Stimulated activated CD8-positive, alpha-beta memory T cell treated with anti-CD3 and anti-CD28 coated beads, Interleukin-7, amount 100 ng/mL, for 48 hours (primary cell): ENCODE results near the gene ELAC2.

Experiments
- DNase-seq, 2 donors: peaks; one replicate each; pipeline ENCODE4 v3.0.0-alpha.2; 2020; ENCODE audit warnings: low read depth in 1 of 2; ENCODE audit errors: extremely low read depth in 1 of 2

Gene ELAC2

DNA sequence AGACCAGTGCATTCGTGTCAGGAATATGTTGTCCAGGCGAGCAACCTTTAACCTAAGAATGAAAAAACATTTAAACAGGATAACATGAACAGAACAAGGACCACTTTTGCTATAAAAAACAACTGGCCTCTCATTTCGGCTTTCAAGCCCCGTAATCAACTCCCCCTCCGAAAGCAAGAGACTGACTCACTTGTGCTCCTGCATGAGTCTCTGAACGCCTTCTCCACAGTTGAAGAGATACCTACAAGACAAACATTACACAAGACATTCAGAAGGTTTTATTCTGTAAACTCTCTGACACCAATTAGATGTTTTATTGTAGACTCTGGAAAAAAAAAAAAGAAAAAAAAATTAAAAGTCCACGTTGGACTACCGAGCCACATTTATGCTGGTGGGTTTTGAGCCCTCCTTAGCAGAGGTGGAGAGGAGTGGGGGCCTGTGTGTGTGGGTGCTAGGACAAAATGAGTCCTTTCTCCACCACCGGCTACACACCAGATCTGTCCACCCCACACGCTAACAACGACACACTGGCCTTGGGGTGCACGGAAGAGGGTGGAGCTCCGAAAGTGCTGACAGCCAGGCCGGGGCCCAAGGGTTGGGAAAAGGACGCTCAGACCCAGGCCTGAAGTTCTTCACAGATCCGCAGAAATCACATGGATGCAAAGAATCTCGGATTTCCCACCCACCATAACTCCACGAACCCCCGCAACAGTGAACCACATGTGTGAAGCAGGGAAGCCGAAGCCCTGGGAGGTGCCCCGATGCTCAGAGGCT lies 759 bp downstream of the ELAC2 start:
- DNase-seq = no peak

DNA sequence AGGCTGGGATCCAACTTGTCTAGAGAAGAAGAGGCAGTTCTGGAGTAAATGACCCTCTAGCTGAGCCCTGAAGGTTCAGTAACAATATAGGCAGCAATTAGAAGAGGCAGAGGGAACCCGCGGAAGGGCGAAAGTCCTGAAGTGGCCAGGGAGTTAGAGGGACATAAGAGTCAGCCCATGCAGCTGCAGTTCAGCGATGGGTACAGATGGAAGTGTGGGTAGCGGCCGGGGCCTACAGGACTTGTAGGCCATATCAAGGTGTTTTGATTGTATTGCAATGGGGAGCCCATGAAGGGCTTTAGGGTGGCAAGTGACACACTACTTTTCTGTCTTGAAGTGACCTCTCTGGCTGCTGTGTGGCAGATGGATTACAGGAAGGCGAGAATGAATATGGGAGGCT lies 3.0 kb downstream of the ELAC2 start:
- DNase-seq = no peak

GRCh38 chr17:13010959-13011358 lies 6.9 kb downstream of the ELAC2 start:
- no peak for DNase-seq

GRCh38 chr17:13008461-13008860 lies 9.4 kb downstream of the ELAC2 start:
- no peak for DNase-seq

DNA sequence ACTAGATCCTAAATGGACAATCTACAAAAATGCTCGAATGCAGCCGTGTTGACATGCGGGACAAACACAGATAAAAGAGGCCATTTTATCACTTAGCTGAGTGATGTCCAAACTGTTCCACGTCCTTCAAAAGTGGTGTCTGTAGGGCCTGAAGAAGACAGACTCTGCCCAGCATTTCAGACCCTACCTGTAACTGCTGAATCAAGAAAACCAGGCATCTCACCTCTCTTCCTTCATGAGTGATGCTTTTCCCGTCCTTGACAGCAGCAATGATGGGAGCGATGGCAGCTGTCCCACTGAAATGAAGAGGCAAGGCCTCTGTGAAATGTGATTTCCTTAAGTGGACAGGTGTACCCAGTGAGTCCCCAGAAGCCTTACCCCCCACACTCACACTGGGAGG lies 12.3 kb downstream of the ELAC2 start:
- DNase-seq = no peak

DNA sequence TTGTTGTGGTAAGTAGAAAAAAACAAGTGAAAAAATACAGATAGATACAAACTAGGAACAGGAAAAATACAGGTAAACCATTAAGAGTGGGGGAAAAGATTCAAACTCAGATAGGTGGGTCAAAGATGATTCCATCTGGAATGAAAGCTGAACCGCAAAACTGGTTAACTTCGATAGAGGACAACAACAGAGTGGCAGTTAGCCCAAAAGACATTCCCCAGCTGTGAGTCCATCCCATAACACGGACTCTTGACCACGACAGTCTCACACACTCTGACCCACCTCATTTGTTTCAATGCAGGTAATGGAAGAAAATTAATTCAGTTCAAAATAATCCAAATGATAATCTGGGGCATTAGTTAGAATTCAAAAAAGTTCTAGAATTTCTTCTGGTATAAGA lies 13.5 kb downstream of the ELAC2 start:
- no peak for DNase-seq

GRCh38 chr17:13003927-13004326 lies 13.9 kb downstream of the ELAC2 start:
- no peak for DNase-seq

DNA sequence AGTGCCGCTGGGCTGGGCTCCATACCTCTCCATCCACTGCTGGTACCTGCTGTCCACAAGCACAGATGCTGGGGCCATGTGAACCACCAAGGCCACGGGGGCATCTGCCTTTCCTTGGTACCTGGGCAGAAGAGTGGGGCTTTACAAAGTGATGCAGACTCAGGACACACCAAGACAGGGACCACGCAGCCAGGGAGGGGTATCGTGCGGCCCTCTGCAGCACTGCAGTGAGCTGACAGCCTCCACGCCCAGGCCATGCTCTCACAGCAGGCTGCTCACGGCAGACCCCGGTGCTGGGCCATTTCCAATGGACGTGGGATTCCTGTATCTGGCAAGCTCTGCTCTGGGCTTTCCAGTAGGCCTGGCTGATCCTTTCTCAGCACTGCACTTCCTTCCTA lies 14.4 kb downstream of the ELAC2 start:
- DNase-seq = no peak

DNA sequence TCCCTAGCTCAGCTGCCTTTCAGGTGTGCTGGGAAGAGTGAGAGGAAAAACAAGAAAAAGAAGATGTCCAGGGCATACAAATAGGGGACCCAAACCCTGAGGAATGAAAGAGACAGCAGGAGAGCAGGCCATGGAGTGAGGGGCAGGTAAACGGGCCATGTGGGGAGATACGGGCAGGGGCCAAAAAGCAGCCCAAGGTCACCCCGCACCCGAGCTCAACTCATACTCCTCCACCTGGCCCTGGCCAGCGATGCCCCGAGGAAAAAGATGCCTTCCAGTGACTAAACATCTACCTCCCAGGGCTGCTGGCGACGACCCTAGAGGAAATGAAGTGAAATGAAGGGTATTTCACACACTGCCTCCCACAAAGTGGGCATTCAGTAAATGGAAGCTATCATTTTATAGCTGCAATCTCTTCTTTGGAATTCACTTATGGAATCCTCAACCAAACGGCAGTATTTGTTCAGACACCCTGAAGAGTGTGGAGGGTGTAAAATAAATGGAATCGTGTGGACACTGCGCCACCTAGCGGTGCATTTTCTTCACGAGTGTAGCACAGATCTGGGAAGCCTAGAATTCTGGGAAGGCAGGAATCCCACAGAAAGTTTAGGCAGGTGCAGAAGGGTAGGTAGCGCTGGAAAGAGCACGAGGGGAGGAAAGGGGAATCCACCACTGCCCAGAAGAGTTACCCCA lies 14.9 kb downstream of the ELAC2 start:
- no peak for DNase-seq

DNA sequence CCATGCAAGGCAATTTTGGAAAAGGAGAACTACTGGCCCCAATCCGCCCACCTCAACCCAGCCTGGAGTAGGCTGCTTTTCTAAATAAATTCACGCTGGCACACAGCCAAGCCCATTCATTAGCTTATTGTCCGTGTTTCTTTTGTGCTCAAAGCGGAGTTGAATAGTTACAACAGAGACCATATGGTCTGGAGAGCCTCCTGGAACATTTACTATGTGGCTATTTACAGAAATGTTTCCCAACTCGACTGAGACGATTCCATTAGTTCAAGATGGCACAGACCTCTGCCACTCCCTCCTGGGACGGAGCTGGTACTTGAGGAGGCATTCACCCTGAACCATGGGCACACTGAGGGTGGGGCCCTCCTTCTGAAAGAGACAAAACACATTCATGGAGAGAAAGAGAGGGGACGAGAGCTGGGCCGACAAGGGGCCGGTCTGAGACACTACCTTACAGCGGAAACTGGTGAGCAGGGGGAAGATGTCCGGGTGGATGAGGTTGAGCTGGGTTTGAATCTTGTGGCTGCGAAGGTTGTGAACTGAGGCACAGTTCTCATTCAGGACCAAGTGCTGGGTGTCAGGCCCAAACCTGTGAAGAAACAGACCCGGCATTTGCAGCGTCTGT lies 15.7 kb downstream of the ELAC2 start:
- no peak for DNase-seq

DNA sequence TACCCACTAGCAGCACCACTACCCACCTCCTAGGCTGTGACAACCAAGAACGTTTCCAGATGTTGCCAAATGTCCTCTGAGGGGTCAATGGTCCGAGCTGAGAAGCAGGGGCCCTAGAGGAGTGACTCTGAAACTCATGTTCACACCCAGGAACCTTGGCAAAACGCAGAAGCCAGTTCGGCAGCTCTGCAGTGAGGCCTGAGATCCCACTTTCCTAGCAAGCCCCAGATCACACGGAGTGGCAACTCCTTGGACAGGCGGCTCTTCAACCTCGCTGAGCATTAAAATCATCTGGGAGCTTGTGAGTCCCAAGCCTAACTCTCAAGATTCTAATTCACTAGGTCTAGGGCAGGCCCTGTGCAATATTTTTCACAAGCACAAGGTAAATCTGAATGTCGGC lies 17.3 kb downstream of the ELAC2 start:
- no peak for DNase-seq

DNA sequence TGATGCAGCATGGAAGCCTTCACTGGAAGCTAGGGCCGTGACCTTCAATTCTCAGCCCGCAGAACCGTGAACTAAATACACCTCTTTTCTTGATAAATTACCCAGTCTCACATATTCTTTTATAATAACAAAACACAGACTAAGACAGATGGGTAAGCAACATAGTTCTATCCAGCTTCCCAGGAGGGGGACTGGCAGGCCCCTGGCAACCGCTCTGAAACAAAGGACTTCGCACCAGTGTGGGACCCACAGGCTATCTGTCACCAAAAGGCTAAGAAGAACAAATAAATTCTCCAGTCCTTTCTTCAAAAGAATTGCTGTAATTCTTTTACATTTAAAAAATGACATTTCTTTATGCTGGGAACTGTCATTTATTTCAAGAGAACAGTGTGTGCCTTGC lies 19.0 kb downstream of the ELAC2 start:
- DNase-seq = no peak

GRCh38 chr17:12998461-12998860 lies 19.4 kb downstream of the ELAC2 start:
- no peak for DNase-seq

GRCh38 chr17:12996941-12997340 lies 20.9 kb downstream of the ELAC2 start:
- no peak for DNase-seq

- no peak for DNase-seq
These were observed 21.5 kb downstream of the ELAC2 start for GRCh38 chr17:12996357-12996756.

DNA sequence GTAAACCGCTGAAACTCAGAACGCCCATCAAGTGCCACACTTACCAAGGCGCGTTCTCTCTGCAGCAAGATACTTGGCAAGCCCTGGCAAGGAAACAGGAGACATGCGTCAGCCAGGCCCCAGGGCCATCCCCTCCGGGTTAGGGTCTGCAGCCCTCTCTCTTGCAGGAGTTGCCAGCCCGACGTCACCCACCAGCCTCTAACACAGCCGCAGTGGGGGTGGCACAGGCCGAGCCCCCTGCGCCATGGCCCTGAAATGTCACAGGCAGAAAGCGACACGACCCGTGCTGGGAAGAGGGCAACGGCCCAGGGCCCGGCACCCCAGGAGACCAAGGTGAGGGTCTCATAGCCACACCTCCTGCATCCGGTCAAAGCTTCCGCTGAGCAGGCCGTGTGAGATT lies 21.9 kb downstream of the ELAC2 start:
- DNase-seq = no peak

GRCh38 chr17:12995106-12995895 lies 22.5 kb downstream of the ELAC2 start:
- no peak for DNase-seq

DNA sequence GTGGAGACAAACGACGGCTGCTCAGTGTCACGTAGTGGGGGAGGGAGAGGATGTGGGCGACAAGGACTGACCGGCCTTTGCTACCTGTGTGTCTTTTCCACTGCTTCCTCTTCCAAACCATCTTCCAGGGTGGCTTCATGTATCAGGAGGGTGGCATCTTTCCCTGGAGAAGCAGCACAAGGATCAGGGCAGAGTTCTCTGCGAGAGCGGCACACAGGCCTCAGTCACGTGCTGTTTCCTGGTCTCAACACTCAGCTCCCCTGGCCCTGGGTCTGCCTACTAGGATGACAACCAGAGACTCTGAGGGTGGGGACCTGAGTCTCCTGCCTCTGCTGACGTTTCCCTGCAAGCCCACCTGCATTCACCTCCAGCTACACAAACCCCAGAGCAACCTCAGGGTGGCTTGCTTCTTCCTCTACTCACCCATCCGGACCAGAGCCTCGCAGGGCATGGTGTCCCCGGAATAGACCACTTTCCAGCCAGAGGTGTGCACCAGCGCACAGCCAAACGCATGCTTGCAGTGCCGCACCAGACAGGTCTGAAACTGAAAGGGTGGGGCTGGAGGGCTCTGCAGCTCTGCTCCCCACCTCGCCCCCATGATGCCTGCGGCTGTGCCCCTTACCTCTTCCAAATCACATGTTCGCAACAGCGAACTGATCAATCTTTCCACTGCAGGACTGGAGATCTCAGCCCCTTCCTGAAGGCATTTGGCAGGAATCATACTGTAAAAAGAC lies 23.3 kb downstream of the ELAC2 start:
- no peak for DNase-seq

GRCh38 chr17:12993631-12994030 lies 24.2 kb downstream of the ELAC2 start:
- no peak for DNase-seq

GRCh38 chr17:12992676-12993075 lies 25.2 kb downstream of the ELAC2 start:
- DNase-seq = no peak

DNA sequence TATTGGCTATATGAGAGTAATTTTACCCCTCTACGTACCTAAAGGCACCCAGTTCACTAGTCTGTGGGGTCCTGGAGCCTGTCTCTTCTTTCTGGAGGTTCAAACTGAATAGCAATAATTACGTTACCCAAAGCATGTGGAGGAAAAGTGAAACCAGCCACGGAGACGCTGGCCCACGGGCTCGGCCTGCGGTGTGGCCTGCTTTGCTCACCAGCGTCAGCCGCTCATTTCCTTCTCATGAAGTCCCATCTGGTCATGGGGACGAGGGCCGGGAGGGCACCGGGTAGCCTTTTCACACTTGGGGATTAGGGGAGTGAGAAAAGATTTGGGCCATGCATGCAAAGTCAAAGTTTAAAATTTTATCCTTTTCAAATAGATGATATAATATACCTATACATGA lies 26.9 kb downstream of the ELAC2 start:
- DNase-seq = no peak
